ENCODE data around the gene C1QTNF6.

DNA sequence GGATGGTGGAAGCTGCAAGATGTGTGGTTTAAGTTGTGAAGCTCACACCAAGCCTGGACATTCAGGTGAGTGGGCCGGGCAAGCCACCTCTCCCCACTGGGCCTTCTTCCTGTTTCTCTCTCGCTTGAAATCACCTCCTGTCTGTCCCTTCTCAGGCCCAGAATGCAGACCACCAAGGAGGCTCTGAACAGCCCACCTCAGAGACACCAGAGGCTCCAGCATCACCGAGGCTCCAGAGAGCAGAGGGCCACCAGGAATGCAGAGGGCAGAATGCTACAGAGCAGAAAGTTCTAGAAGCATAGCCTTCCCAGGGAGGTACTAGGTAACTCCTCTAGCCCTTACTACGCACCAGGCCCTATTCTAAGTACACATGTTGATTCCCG is 23.6 kb downstream of the C1QTNF6 start:
- TF ChIP-seq EP300 (IDR thresholded peaks at IDR 0.05; ENCODE audit: borderline replicate concordance in 1 of 2, low read depth in 1 of 2, low read length in 1 of 2) (no peak), MEF2A (IDR thresholded peaks at IDR 0.05; ENCODE audit: borderline replicate concordance, low read depth) (no peak), RFX5 (IDR thresholded peaks at IDR 0.05; ENCODE audit: low read length) (no peak), SIN3A (IDR thresholded peaks at IDR 0.05; ENCODE audit: borderline replicate concordance, low read depth, low read length) (no peak), FOSL2 (IDR thresholded peaks at IDR 0.05; ENCODE audit: borderline replicate concordance, low read depth) (no peak), POLR2AphosphoS5 (IDR thresholded peaks at IDR 0.05; ENCODE audit: low read depth, low read length) (no peak), RAD21 (IDR thresholded peaks at IDR 0.05; ENCODE audit: low read length) (no peak), RCOR1 (IDR thresholded peaks at IDR 0.05; ENCODE audit: low read length) (no peak), TCF12 (IDR thresholded peaks at IDR 0.05) (no peak)
- TF ChIP-seq, protein P1, sequence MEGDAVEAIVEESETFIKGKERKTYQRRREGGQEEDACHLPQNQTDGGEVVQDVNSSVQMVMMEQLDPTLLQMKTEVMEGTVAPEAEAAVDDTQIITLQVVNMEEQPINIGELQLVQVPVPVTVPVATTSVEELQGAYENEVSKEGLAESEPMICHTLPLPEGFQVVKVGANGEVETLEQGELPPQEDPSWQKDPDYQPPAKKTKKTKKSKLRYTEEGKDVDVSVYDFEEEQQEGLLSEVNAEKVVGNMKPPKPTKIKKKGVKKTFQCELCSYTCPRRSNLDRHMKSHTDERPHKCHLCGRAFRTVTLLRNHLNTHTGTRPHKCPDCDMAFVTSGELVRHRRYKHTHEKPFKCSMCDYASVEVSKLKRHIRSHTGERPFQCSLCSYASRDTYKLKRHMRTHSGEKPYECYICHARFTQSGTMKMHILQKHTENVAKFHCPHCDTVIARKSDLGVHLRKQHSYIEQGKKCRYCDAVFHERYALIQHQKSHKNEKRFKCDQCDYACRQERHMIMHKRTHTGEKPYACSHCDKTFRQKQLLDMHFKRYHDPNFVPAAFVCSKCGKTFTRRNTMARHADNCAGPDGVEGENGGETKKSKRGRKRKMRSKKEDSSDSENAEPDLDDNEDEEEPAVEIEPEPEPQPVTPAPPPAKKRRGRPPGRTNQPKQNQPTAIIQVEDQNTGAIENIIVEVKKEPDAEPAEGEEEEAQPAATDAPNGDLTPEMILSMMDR (IDR thresholded peaks at IDR 0.05) = no peak
- TF ChIP-seq, protein P2, sequence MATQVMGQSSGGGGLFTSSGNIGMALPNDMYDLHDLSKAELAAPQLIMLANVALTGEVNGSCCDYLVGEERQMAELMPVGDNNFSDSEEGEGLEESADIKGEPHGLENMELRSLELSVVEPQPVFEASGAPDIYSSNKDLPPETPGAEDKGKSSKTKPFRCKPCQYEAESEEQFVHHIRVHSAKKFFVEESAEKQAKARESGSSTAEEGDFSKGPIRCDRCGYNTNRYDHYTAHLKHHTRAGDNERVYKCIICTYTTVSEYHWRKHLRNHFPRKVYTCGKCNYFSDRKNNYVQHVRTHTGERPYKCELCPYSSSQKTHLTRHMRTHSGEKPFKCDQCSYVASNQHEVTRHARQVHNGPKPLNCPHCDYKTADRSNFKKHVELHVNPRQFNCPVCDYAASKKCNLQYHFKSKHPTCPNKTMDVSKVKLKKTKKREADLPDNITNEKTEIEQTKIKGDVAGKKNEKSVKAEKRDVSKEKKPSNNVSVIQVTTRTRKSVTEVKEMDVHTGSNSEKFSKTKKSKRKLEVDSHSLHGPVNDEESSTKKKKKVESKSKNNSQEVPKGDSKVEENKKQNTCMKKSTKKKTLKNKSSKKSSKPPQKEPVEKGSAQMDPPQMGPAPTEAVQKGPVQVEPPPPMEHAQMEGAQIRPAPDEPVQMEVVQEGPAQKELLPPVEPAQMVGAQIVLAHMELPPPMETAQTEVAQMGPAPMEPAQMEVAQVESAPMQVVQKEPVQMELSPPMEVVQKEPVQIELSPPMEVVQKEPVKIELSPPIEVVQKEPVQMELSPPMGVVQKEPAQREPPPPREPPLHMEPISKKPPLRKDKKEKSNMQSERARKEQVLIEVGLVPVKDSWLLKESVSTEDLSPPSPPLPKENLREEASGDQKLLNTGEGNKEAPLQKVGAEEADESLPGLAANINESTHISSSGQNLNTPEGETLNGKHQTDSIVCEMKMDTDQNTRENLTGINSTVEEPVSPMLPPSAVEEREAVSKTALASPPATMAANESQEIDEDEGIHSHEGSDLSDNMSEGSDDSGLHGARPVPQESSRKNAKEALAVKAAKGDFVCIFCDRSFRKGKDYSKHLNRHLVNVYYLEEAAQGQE (IDR thresholded peaks at IDR 0.05; ENCODE audit: low read depth, low read length) = no peak
